Liver (tissue), 9 donors: ENCODE results near the gene DOK5. TPM values are rescaled to one million over a fixed set of nuclear protein-coding genes. Genes with fewer than 3 reads are reported as not detected.

Experiments used
- DNase-seq: peaks from one replicate; pipeline ENCODE4 v3.0.0-alpha.2; 2017; ENCODE audit warnings: low spot score
- H3K27ac ChIP-seq, 2 donors: one replicate each; pipeline ENCODE4 v1.7.0; 2013; ENCODE audit warnings: inconsistent platforms in 2 of 2, low read length in 2 of 2, control low read depth in 1 of 2, low read depth in 1 of 2, mild to moderate bottlenecking in 1 of 2
- H3K27me3 ChIP-seq, 4 donors: one replicate each; pipeline versions ENCODE4 v1.6.1 to v1.7.0; 2013; ENCODE audit warnings: low read length in 3 of 4, inconsistent platforms in 1 of 4, mild to moderate bottlenecking in 1 of 4, moderate library complexity in 1 of 4; ENCODE audit not compliant: control insufficient read depth in 4 of 4, insufficient read depth in 4 of 4
- H3K36me3 ChIP-seq, 4 donors: one replicate each; pipeline versions ENCODE4 v1.6.1 to v1.7.0; 2013; ENCODE audit warnings: low read length in 3 of 4, mild to moderate bottlenecking in 3 of 4, low read depth in 1 of 4, moderate library complexity in 1 of 4; ENCODE audit not compliant: control insufficient read depth in 4 of 4, insufficient read depth in 3 of 4
- H3K4me1 ChIP-seq, 4 donors: one replicate each; pipeline versions ENCODE4 v1.6.1 to v1.7.0; 2013; ENCODE audit warnings: low read length in 3 of 4, mild to moderate bottlenecking in 3 of 4, moderate library complexity in 1 of 4; ENCODE audit not compliant: control insufficient read depth in 4 of 4, insufficient read depth in 4 of 4
- H3K4me3 ChIP-seq, 3 donors: one replicate each; pipeline versions ENCODE4 v1.6.1 to v1.7.0; 2013; ENCODE audit warnings: low read length in 3 of 3, control low read depth in 1 of 3, low read depth in 1 of 3, mild to moderate bottlenecking in 1 of 3
- H3K9ac ChIP-seq, 2 donors: one replicate each; pipeline ENCODE4 v1.7.0; 2013; ENCODE audit warnings: low read length in 2 of 2, mild to moderate bottlenecking in 2 of 2, moderate library complexity in 2 of 2, control low read depth in 1 of 2, low read depth in 1 of 2
- H3K9me3 ChIP-seq, 4 donors: one replicate each; pipeline versions ENCODE4 v1.6.1 to v1.7.0; 2013; ENCODE audit warnings: low read length in 3 of 4; ENCODE audit not compliant: control insufficient read depth in 4 of 4
- EGR1 ChIP-seq, 2 donors: IDR thresholded peaks; 2 replicates each; pipeline ENCODE4 v1.6.1; 2016 to 2018; ENCODE audit warnings: antibody characterized with exemption in 2 of 2, low read depth in 2 of 2
- FOXA1 ChIP-seq: IDR thresholded peaks from 2 replicates; pipeline ENCODE4 v1.6.1; 2016; ENCODE audit warnings: antibody characterized with exemption
- FOXA2 ChIP-seq: IDR thresholded peaks from 2 replicates; pipeline ENCODE4 v1.6.1; 2016; ENCODE audit warnings: antibody characterized with exemption
- GABPA ChIP-seq, 2 donors: IDR thresholded peaks in 1 of 2; conservative IDR thresholded peaks in 1 of 2; 2 replicates each; pipeline ENCODE4 v1.6.1; 2016; ENCODE audit warnings: antibody characterized with exemption in 2 of 2, mild to moderate bottlenecking in 1 of 2, moderate library complexity in 1 of 2
- HNF4A ChIP-seq, 2 donors: conservative IDR thresholded peaks; 2 replicates each; pipeline ENCODE4 v1.6.1; 2016; ENCODE audit warnings: antibody characterized with exemption in 2 of 2, mild to moderate bottlenecking in 2 of 2
- HNF4G ChIP-seq: IDR thresholded peaks from 2 replicates; pipeline ENCODE4 v1.6.1; 2016; ENCODE audit warnings: antibody characterized with exemption
- JUND ChIP-seq, 2 donors: IDR thresholded peaks; 2 replicates each; pipeline ENCODE4 v1.6.1; 2016; ENCODE audit warnings: antibody characterized with exemption in 2 of 2
- NR2F2 ChIP-seq: IDR thresholded peaks from 2 replicates; pipeline ENCODE4 v1.6.1; 2016; ENCODE audit warnings: antibody characterized with exemption
- RAD21 ChIP-seq, 2 donors: IDR thresholded peaks; 2 replicates each; pipeline ENCODE4 v1.6.1; 2016; ENCODE audit warnings: antibody characterized with exemption in 2 of 2, mild to moderate bottlenecking in 2 of 2
- RXRA ChIP-seq, 2 donors: IDR thresholded peaks; 2 replicates each; pipeline ENCODE4 v1.6.1; 2017 to 2018; ENCODE audit warnings: antibody characterized with exemption in 2 of 2, mild to moderate bottlenecking in 1 of 2
- SP1 ChIP-seq: IDR thresholded peaks from 2 replicates; pipeline ENCODE4 v1.6.1; 2018; ENCODE audit warnings: antibody characterized with exemption, mild to moderate bottlenecking
- TAF1 ChIP-seq: conservative IDR thresholded peaks from 2 replicates; pipeline ENCODE4 v1.6.1; 2016; ENCODE audit warnings: antibody characterized with exemption, mild to moderate bottlenecking
- YY1 ChIP-seq: IDR thresholded peaks from 2 replicates; pipeline ENCODE4 v1.6.1; 2016; ENCODE audit warnings: antibody characterized with exemption, mild to moderate bottlenecking
- WGBS: extraction: QIAGEN DNeasy Blood & Tissue Kit; methylation state at CpG from one replicate; pipeline ENCODE4 v1.1.7; 2013; 5-methylcytosine and 5-hydroxymethylcytosine counted together
- polyA plus RNA-seq, 2 donors: library from polyadenylated mRNA; stranded (reverse) in 1 of 2; unstranded in 1 of 2; fragments of 200-250 nt in 1 of 2; fragments of >200 nt in 1 of 2; fragmentation: Nextera tagmentation in 1 of 2; extraction: Ambion mirVana in 1 of 2; gene quantifications; one replicate each; pipeline versions ENCODE4 v1.2.1 to v1.2.3, GENCODE V29; 2013 to 2015
- total RNA-seq, 2 donors: library from RNA; depleted of rRNA; stranded (reverse); fragments of >200 nt; gene quantifications; one replicate each; pipeline ENCODE4 v1.2.3, GENCODE V29; 2014
- TF ChIP-seq, protein P1 (sequence below): IDR thresholded peaks from 2 replicates; pipeline ENCODE4 v1.6.1; 2016; ENCODE audit warnings: antibody characterized with exemption
- TF ChIP-seq, protein P2 (sequence below): IDR thresholded peaks from 2 replicates; pipeline ENCODE4 v1.6.1; 2016; ENCODE audit warnings: antibody characterized with exemption, mild to moderate bottlenecking
- TF ChIP-seq, protein P3 (sequence below): IDR thresholded peaks from 2 replicates; pipeline ENCODE4 v1.6.1; 2016; ENCODE audit warnings: antibody characterized with exemption
- TF ChIP-seq, protein P4 (sequence below): fragments of 150-350 bp; IDR thresholded peaks from 2 replicates; pipeline ENCODE4 v1.5.1; 2017; ENCODE audit warnings: improper control_type of control experiment, low read depth, low read length; ENCODE audit not compliant: missing input control
- TF ChIP-seq, protein P5 (sequence below): IDR thresholded peaks from 2 replicates; pipeline ENCODE4 v1.6.1; 2016; ENCODE audit warnings: antibody characterized with exemption
- donor health status: healthy.
- donor health status: healthy.
- donor health status: healthy.
- donor health status: healthy.
- donor health status: healthy.

The DOK5 gene
- total and polyA plus RNA-seq, 4 donors, result 0.05 to 0.16 (median 0.09) TPM

DNA sequence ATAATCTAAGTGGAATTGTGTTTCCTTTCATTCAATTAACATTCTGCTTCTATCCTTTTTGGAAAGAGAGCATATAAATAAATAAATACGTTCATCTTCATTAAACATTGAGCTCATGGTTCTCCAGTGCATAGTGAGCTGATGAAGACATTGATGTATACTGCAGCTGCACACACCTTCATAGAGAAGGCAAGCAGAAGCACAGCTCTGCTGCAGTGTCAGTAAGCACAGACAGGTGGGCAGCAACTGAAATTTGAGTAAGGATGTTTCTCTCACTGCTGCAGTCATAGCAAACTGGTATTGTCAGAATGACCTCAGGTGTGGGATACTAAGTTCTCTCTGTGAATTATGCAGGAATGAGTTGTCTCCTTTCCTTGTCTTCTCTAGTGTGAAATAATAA lies 202.9 kb downstream of the DOK5 start:
- peaks cover 0 to 3% (median 0%) of the 10 kb centered on the region in 4 donors for H3K4me1 ChIP-seq
- H3K36me3 ChIP-seq, result no peaks in the 10 kb centered on the region
- WGBS, result 45% methylated on average over 1 of the region's 1 CpG
- peaks cover 0 to 8% (median 0%) of the 10 kb centered on the region in 4 donors for H3K27me3 ChIP-seq
- no peak for DNase-seq
- TF ChIP-seq, protein P1, sequence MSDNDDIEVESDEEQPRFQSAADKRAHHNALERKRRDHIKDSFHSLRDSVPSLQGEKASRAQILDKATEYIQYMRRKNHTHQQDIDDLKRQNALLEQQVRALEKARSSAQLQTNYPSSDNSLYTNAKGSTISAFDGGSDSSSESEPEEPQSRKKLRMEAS, result no peak
- TF ChIP-seq GABPA (IDR thresholded peaks at IDR 0.05 in 1 of 2, conservative IDR thresholded peaks at IDR 0.05 in 1 of 2) (no peak), HNF4A (conservative IDR thresholded peaks at IDR 0.05) (no peak), HNF4G (no peak), RAD21 (IDR thresholded peaks at IDR 0.05) (no peak), FOXA1 (no peak), RXRA (IDR thresholded peaks at IDR 0.05) (no peak), EGR1 (IDR thresholded peaks at IDR 0.05; ENCODE audit: low read depth in 2 of 2) (no peak), NR2F2 (no peak), JUND (IDR thresholded peaks at IDR 0.05) (no peak), TAF1 (no peak), SP1 (no peak), YY1 (no peak), FOXA2 (no peak)
- TF ChIP-seq, protein P2, sequence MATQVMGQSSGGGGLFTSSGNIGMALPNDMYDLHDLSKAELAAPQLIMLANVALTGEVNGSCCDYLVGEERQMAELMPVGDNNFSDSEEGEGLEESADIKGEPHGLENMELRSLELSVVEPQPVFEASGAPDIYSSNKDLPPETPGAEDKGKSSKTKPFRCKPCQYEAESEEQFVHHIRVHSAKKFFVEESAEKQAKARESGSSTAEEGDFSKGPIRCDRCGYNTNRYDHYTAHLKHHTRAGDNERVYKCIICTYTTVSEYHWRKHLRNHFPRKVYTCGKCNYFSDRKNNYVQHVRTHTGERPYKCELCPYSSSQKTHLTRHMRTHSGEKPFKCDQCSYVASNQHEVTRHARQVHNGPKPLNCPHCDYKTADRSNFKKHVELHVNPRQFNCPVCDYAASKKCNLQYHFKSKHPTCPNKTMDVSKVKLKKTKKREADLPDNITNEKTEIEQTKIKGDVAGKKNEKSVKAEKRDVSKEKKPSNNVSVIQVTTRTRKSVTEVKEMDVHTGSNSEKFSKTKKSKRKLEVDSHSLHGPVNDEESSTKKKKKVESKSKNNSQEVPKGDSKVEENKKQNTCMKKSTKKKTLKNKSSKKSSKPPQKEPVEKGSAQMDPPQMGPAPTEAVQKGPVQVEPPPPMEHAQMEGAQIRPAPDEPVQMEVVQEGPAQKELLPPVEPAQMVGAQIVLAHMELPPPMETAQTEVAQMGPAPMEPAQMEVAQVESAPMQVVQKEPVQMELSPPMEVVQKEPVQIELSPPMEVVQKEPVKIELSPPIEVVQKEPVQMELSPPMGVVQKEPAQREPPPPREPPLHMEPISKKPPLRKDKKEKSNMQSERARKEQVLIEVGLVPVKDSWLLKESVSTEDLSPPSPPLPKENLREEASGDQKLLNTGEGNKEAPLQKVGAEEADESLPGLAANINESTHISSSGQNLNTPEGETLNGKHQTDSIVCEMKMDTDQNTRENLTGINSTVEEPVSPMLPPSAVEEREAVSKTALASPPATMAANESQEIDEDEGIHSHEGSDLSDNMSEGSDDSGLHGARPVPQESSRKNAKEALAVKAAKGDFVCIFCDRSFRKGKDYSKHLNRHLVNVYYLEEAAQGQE, result no peak
- TF ChIP-seq, protein P3, sequence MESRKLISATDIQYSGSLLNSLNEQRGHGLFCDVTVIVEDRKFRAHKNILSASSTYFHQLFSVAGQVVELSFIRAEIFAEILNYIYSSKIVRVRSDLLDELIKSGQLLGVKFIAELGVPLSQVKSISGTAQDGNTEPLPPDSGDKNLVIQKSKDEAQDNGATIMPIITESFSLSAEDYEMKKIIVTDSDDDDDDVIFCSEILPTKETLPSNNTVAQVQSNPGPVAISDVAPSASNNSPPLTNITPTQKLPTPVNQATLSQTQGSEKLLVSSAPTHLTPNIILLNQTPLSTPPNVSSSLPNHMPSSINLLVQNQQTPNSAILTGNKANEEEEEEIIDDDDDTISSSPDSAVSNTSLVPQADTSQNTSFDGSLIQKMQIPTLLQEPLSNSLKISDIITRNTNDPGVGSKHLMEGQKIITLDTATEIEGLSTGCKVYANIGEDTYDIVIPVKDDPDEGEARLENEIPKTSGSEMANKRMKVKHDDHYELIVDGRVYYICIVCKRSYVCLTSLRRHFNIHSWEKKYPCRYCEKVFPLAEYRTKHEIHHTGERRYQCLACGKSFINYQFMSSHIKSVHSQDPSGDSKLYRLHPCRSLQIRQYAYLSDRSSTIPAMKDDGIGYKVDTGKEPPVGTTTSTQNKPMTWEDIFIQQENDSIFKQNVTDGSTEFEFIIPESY, result no peak
- TF ChIP-seq, protein P4, sequence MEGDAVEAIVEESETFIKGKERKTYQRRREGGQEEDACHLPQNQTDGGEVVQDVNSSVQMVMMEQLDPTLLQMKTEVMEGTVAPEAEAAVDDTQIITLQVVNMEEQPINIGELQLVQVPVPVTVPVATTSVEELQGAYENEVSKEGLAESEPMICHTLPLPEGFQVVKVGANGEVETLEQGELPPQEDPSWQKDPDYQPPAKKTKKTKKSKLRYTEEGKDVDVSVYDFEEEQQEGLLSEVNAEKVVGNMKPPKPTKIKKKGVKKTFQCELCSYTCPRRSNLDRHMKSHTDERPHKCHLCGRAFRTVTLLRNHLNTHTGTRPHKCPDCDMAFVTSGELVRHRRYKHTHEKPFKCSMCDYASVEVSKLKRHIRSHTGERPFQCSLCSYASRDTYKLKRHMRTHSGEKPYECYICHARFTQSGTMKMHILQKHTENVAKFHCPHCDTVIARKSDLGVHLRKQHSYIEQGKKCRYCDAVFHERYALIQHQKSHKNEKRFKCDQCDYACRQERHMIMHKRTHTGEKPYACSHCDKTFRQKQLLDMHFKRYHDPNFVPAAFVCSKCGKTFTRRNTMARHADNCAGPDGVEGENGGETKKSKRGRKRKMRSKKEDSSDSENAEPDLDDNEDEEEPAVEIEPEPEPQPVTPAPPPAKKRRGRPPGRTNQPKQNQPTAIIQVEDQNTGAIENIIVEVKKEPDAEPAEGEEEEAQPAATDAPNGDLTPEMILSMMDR, result no peak
- TF ChIP-seq, protein P5, sequence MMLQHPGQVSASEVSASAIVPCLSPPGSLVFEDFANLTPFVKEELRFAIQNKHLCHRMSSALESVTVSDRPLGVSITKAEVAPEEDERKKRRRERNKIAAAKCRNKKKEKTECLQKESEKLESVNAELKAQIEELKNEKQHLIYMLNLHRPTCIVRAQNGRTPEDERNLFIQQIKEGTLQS, result no peak
- H3K27ac ChIP-seq, result no peak overlapping the region
- H3K9me3 ChIP-seq, result no peaks in the 10 kb centered on the region
- no peak overlapping the region for H3K9ac ChIP-seq
- no peak overlapping the region for H3K4me3 ChIP-seq
